Stimulated activated CD4-positive, alpha-beta T cell treated with anti-CD3 and anti-CD28 coated beads, Interleukin-12 subunit alpha, Interleukin-12 subunit beta, amount 100 ng/mL, for 4 hours (primary cell): Measurements from ENCODE around the gene NUP210.
A peak's percentile ranks its signal among the peaks of the same experiment; 100 is the strongest.

Experiments used
- DNase-seq: peaks from one replicate; pipeline ENCODE4 v3.0.0-alpha.2; 2020

The NUP210 gene

DNA sequence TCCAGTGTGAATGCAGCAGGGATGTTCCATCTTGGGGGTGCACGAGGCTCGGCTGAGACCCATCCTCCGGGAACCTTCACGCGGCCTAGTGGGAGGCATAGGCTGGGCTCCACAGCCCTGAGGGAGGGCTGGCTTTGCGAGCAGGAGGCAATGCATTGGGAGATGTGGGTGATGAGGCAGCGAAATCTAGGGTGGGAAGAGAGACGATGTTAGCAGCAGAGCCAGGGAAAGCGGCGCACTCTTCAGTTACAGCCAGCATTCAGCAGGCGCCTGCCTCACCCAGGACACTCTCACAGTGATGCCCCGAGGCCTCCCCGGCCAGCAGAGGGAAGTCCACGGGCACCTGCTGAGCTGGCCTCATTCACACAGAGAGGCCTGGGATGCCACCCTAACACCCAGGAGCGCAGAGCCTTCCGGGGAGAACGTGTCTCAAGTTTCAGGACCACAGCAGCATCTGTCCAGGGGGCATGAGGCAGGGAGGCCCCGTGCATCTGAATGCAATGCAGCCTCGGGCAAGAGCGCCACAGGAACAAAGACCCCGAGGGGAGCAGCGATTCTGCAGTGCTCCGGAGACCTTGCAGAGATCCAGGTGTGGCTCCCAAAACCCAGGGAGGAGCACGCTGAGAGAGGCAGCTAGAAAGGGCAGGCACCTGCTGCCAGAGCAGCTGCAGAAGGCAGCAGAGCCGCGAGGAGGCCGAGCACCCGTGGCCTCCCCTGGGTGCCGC lies 102.4 kb downstream of the NUP210 start:
- no peak for DNase-seq

DNA sequence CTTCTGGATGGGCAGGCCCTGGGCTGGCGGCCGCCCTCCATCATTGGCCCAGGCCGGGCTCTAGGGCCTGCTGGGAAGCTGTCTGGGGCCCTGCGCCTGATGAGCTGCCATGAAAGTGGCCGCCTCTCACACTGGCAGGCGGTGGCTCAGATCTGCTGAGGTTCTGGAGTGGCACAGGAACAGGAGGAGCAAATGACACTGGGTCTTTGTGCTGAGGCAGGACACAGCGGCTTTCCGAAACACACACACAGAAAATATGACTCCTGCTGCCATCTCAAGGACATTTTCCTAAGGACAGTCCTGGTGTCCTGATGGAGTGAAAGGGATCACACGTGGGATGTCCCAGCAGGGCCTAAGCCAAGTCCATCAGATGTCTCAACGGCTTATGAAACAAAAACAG lies 103.5 kb downstream of the NUP210 start:
- DNase-seq: no peak

- no peak for DNase-seq
Observed at GRCh38 chr3:13314877-13315276, 105.2 kb downstream of the NUP210 start.

- no peak for DNase-seq
Observed at GRCh38 chr3:13313813-13314212, 106.3 kb downstream of the NUP210 start.

GRCh38 chr3:13309004-13309403 lies 111.1 kb downstream of the NUP210 start:
- DNase-seq: no peak

DNA sequence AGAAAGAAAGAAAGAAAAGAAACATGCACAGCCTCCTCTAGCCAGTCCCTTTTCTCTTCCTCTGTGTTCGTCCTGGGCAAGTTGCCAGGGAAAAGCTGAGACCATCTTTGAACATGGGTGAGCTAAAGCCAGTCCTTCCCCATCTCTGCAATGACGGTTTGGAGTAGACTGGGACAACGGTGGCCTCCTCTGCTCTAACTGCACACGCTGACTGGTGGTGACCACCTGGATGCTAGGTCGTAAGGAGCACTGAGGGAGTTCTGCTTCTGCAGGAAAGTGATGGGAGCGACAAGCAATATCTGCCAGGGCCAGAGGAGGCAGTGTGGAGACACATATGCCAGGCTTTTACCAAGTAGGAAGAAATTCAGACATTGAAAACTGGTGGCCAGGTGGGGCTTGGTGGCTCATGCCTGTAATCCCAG lies 111.7 kb downstream of the NUP210 start:
- peak; percentile 11 for DNase-seq

DNA sequence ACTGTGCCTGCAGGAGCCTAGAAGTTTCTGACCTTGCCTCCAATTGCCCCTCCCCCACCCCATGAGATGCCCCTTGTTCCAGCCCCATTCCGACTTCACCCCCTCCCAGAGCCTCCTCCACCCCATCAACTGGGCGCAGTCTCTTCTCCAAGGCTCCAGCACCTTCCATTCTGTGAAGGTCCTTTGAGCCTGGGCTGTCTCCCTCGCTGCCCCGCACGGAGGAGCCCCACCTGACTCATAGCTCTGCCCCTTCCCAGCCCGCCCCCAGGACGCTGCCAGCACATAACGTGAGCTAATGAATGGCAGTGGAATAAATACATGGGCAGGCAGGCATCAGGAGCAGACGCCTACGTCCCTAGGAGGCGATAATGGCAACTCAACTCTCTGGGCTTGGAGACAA lies 113.1 kb downstream of the NUP210 start:
- no peak for DNase-seq

GRCh38 chr3:13305623-13306022 lies 114.5 kb downstream of the NUP210 start:
- DNase-seq: no peak

DNA sequence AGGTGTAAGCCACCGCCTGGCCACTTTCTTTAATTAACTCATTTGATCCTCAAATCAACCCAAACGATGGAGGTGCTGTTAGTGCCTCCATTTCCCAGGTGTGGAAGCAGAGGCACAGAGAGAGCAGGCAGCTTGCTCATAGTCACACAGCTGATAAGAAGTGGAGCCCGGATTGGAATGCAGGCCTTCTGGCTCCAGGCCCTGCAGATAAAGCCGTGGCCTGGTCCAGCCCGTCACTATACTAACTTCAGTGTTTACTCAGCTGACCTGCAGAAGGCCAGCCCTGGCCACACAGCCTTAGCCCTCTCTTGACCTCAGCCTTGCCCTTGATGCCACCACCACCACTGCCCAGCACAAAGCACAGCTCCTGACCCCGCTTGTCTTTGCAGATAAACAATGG lies 116.7 kb downstream of the NUP210 start:
- no peak for DNase-seq

DNA sequence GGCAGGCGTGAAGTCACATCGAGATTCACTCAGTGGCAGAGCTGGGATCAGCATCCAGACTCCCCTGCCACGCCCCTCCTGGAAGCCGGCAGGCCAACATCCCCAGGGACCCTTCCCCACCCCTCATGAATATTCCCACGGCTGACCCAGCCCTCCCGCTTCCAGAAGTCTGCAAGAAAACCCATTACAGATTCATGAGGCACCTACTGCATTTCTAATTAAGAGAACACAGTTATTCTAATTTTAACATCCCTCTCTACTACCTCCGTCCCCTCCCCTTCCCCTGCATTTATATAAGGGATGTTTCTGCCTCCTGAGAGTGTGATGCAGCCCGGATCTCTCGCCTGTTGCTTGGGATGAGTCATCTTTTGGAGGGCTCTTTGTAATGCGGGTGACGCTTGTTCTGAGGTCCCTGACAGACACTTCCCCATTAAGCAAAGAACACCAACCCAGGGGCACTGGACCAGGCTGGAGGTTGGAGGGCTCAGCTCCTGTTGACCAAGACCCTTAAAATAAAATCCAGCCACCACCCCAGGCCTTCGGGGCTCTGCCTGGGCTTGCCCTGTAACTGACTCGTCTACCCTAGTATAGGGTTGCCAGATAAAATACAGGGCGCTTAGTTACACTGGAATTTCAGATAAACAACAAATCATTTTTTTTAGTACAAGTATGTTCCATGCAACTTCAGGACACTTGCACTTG lies 118.7 kb downstream of the NUP210 start:
- DNase-seq: no peak

DNA sequence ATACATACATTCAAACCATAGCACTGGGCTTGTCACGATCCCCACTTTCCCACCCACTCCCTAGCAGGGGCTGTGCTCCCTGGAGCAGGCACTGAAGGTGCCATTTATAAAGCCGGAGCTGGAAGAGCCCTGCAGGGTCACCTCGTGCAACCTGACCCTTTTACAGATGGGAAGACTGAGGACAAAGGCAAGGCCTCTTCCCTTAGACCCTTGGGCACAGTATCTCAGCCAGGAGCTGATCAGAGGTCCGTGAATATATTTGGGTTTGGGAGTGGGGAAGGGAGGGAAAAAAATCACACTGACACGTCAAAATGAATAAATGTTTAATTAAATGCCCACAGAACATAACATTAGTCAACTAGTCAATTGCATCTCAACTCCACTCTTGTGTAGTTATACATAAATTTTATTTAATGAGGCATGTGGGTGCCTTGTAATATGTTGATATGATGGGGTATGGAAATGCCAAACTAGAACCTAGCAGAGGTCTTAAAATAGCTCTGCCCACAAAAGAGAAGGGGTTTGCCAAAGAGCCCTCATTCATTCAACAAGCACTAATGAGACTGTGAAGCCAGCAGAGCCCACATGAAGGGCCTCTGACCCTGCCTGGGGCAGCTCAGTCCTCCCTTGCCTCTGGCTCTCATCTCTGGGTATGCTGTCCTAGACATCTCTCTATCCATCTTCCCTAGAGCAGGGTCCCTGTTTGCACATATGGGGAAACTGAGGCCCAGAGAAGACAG lies 119.4 kb downstream of the NUP210 start:
- DNase-seq: no peak

GRCh38 chr3:13299531-13300155 lies 120.5 kb downstream of the NUP210 start:
- DNase-seq: no peak

DNA sequence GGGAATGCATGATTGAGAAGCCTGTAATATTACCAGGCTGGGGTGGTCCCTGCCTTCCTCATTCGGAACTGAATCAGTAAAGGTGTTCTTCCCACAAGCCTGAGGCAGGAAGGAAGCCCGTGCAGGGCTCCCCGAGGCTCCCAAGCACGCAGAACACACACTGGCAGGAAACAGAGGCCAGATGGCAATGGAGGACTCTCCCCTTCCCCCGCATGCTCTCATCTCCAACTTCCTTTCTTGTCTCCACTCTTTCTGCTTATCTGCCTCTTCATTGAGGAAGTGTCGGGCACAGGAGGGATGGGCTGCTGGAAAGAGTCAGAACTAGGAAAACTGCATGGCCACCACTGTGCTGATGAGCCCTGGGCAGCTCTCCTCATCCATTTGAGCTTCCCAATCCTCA lies 123.5 kb downstream of the NUP210 start:
- no peak for DNase-seq

- no peak for DNase-seq
Observed at GRCh38 chr3:13294442-13295351, 125.4 kb downstream of the NUP210 start.

DNA sequence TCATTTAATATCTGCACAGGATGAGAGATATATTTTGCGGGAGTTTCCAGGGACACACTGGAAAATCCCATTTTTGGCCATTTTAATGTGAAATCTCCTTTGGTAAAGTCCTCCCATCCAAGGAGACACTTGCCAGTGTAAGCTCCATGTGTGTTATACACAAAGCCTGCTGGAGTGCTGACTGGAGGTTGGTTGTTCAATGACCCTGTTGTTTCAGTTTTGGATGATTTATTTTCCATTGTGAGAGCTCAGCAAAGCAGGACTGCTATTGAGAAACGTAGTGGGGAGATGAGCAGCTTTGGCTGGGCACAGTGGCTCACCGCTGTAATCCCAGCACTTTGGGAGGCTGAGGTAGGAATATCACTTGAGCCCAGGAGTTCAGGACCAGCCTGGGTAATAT lies 127.7 kb downstream of the NUP210 start:
- no peak for DNase-seq

- no peak for DNase-seq
Observed at GRCh38 chr3:13290941-13291340, 129.2 kb downstream of the NUP210 start.

DNA sequence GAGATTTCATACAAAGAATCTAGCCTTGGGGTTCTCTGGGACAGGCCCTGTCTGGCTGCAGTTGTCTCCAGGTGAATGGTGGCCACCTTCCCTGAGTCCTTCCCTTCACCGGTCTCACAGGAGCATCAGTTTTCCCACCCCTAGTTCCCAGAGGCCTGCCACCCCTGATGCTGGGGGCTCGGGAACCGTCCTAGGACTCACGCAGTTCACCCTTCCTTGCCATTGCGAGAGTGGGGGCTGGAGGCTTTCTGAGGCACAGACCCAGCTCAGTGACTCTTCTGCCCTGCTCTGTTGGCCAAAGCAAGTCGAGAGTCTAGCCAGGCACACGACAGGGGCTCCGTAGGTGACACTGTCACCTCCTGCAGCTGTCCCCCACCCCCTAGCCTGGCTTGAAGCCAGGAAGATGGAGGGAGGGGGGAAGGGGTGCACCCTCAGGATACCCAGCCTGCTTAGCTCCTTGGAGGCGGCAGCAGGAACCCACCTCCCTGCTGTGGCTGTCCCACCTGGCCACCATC lies 130.3 kb downstream of the NUP210 start:
- DNase-seq: no peak

GRCh38 chr3:13288732-13289718 lies 131.1 kb downstream of the NUP210 start:
- no peak for DNase-seq

GRCh38 chr3:13287833-13288232 lies 132.3 kb downstream of the NUP210 start:
- no peak for DNase-seq

DNA sequence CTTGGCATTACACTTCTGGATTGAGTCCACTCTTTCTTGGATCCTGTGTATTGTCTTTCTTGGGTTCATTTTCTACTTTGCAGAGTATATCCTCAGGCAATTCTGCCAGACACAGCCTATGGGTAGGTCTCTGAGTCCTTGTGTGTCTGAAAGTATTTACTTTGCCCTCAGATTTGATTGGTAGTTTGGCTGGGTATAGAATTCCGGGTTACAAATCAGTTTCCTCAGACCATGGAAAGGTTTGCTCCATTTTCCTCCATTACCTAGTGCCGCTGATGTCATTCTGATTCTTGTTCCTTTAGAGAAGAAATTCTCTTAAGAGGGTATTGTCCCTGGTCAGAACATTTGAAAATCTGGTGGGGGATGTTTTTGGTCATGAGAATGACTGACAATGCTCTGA lies 133.2 kb downstream of the NUP210 start:
- no peak for DNase-seq
